Anterior cingulate cortex (tissue), 58 donors: ENCODE measurements around the gene CCL19.

ENCODE experiments used
- DNase-seq, 58 donors: peaks; one replicate each; lab custom pipeline; 2025; lab: John Stamatoyannopoulos, UW

The CCL19 gene

GRCh38 chr9:34644766-34645314, 46.2 kb downstream of the CCL19 start:
- DNase-seq = no peak

GRCh38 chr9:34642679-34643078, 48.4 kb downstream of the CCL19 start:
- DNase-seq = no peak
